RWPE2 (cell line): ENCODE data around the gene LGI2.

Experiments
- ATAC-seq: fragments of 200-7000 bp; cut with Tn5 transposase; 3 replicates; pipeline ENCODE4 v1.9.1; 2021; ENCODE audit warnings: low read depth
- DNase-seq: peaks from one replicate; pipeline ENCODE4 v3.0.0-alpha.2; 2020; ENCODE audit warnings: low spot score
- H3K27ac ChIP-seq: fragments of 450-650 bp; 2 replicates; pipeline ENCODE4 v1.5.1; 2017; ENCODE audit warnings: mild to moderate bottlenecking; ENCODE audit not compliant: poor library complexity, severe bottlenecking
- H3K27me3 ChIP-seq: fragments of 250-450 bp; sonication (Bioruptor Pico); 2 replicates; pipeline ENCODE4 v1.5.1; 2021; ENCODE audit warnings: mild to moderate bottlenecking, moderate library complexity; ENCODE audit not compliant: insufficient read depth, poor library complexity, severe bottlenecking
- H3K36me3 ChIP-seq: fragments of 250-450 bp; sonication (Bioruptor Pico); 2 replicates; pipeline ENCODE4 v1.5.1; 2020; ENCODE audit warnings: low read depth, mild to moderate bottlenecking, moderate library complexity
- H3K4me1 ChIP-seq: fragments of 250-450 bp; sonication (Bioruptor Pico); 2 replicates; pipeline ENCODE4 v1.5.1; 2021; ENCODE audit warnings: mild to moderate bottlenecking, moderate library complexity; ENCODE audit not compliant: insufficient read depth, poor library complexity, severe bottlenecking
- H3K4me3 ChIP-seq: fragments of 250-450 bp; sonication (Bioruptor Pico); 2 replicates; pipeline ENCODE4 v1.5.1; 2021; ENCODE audit warnings: mild to moderate bottlenecking, moderate library complexity; ENCODE audit not compliant: severe bottlenecking
- H3K9me3 ChIP-seq: fragments of 250-450 bp; sonication (Bioruptor Pico); 2 replicates; pipeline ENCODE4 v1.5.1; 2021; ENCODE audit warnings: mild to moderate bottlenecking, moderate library complexity; ENCODE audit not compliant: severe bottlenecking
- TF ChIP-seq, protein P1 (sequence below): fragments of 450-650 bp; IDR thresholded peaks from one replicate; pipeline ENCODE4 v1.5.1; 2017; ENCODE audit warnings: mild to moderate bottlenecking, moderate library complexity; ENCODE audit not compliant: poor library complexity, severe bottlenecking

Gene LGI2

DNA sequence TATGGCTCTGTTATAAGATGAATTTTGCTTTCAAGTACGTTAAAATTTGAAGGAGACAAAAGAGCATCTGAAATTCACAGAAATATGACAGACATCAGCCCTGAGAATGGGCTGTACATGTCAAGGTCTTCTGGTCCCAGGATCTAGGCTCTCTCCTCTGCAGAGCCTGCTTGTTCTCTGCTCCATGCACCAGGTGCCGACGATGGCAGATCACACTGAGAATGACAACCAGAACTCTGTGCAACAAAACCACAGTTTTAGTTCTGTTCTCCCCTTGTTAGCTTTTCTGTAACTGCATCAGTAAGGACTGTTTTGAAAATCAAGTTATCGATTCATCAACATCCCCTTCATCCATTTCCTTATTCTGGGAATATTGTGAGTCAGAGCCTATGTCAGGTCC is 30.9 kb upstream of the LGI2 start:
- ATAC-seq: no peak
- Histone ChIP-seq H3K4me3 (no peak overlapping the region), H3K36me3 (no peaks in the 10 kb centered on the region), H3K9me3 (no peaks in the 10 kb centered on the region), H3K4me1 (no peaks in the 10 kb centered on the region), H3K27ac (no peak overlapping the region), H3K27me3 (no peaks in the 10 kb centered on the region)
- TF ChIP-seq, protein P1, sequence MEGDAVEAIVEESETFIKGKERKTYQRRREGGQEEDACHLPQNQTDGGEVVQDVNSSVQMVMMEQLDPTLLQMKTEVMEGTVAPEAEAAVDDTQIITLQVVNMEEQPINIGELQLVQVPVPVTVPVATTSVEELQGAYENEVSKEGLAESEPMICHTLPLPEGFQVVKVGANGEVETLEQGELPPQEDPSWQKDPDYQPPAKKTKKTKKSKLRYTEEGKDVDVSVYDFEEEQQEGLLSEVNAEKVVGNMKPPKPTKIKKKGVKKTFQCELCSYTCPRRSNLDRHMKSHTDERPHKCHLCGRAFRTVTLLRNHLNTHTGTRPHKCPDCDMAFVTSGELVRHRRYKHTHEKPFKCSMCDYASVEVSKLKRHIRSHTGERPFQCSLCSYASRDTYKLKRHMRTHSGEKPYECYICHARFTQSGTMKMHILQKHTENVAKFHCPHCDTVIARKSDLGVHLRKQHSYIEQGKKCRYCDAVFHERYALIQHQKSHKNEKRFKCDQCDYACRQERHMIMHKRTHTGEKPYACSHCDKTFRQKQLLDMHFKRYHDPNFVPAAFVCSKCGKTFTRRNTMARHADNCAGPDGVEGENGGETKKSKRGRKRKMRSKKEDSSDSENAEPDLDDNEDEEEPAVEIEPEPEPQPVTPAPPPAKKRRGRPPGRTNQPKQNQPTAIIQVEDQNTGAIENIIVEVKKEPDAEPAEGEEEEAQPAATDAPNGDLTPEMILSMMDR: no peak
- DNase-seq: no peak

DNA sequence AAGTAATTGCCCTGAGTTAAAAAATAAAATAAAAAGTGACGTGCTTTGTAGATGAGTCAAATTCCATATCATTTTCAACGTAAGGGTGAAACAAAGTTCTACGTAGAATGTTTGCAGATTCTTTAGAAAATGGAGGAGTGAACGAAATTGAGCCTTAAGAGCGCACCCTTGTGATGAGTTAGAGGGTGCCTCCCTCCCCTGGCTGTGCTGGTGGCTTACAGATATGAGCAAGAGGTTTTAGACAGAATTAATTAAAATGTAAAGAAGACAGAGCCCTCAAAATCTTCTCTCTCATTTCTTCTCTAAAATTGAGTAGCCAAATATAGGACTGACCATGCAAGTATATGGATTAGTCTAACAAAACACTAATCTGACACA is 30.2 kb upstream of the LGI2 start:
- no peaks in the 10 kb centered on the region for H3K4me1 ChIP-seq
- H3K27ac ChIP-seq: no peak overlapping the region
- no peaks in the 10 kb centered on the region for H3K27me3 ChIP-seq
- no peak overlapping the region for H3K4me3 ChIP-seq
- no peaks in the 10 kb centered on the region for H3K9me3 ChIP-seq
- ATAC-seq (no peak), DNase-seq (no peak)
- H3K36me3 ChIP-seq: no peaks in the 10 kb centered on the region
- TF ChIP-seq, protein P1: no peak

DNA sequence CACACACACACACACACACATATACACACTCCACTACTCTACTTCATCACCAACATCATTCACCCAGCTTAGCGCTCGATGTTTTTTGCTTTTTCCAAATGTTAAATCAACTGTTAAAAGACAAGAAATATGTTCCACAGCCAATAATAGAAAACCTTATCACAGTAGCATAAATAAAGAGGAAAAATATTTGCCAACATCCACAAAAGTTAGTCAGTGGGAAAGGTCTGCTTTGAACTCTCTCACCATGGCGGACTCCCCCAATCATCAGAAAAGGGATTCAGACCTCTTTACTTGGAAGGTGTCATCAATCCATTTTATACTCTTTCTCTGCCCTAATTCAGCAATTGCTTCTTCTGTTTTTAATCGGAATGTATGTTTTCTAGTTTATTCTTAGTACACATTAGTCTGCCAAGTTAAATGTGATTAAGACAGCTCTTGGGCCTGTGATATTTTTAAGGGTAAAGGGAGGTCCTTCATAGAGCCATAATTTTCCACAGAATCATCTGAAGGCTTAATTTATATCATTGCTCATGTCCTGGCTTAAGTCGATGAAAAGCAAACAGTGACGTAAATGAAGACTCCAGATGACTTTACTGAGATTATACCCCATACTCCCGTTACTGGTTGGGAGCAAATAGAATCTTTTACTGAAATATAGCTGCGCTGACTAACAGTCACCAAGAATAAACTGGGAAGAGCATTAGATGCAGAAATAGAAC is 29.7 kb upstream of the LGI2 start:
- Histone ChIP-seq H3K36me3 (no peaks in the 10 kb centered on the region), H3K27ac (no peak overlapping the region), H3K9me3 (no peaks in the 10 kb centered on the region), H3K4me1 (no peaks in the 10 kb centered on the region), H3K27me3 (no peaks in the 10 kb centered on the region), H3K4me3 (no peak overlapping the region)
- ATAC-seq (no peak), DNase-seq (no peak)
- TF ChIP-seq, protein P1: no peak

DNA sequence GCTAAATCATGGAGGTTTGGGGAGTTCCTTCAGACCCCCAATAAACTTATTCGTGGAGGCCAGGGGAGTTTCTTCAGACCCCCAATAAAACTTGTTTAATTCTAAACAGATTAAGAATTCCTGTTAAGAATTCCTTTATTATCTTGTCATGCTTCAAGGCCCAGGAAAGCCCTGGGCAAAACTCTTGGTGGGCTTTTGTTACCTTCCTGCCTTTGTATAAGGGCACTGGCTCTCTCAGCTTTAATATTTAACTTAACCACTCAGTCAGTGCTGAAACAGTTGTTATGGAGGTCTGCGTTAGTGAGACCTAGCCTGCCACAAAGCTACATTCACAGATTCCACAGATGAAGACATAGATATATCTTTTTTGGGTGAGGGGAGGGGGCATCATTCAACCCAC is 29.0 kb upstream of the LGI2 start:
- Histone ChIP-seq H3K4me3 (no peak overlapping the region), H3K9me3 (no peaks in the 10 kb centered on the region), H3K4me1 (no peaks in the 10 kb centered on the region), H3K27ac (no peak overlapping the region), H3K36me3 (no peaks in the 10 kb centered on the region), H3K27me3 (no peaks in the 10 kb centered on the region)
- no peak for DNase-seq
- TF ChIP-seq, protein P1: no peak
- ATAC-seq: no peak

DNA sequence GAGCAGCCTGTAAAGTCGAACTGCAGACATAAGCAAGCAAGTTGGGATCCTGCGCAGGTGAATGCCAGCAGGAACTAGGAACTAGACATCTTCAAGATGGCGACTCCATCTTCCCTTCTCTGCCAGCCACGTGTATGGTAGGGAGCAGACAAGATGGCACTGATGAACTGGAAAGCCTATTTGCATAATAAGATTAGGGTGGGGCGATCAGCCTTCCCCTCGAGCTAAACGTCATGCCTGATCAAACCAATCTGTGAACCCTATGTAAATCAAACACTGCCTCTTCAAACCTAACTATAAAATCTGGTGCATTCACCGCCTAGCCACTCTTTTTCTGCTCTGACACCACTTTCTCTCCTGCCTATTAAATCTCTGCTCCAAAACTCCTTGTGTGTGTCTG is 28.1 kb upstream of the LGI2 start:
- Histone ChIP-seq H3K4me3 (no peak overlapping the region), H3K27ac (no peak overlapping the region), H3K9me3 (no peaks in the 10 kb centered on the region), H3K4me1 (no peaks in the 10 kb centered on the region), H3K27me3 (no peaks in the 10 kb centered on the region), H3K36me3 (no peaks in the 10 kb centered on the region)
- ATAC-seq (no peak), DNase-seq (no peak)
- TF ChIP-seq, protein P1: no peak
